ENCODE measurements around the gene AATK. TPM values are rescaled to one million over a fixed set of nuclear protein-coding genes. Genes with fewer than 3 reads are reported as not detected.

Gene AATK
- total RNA-seq, 2 donors from 2014 or later: 29.1 to 42.2 TPM

DNA sequence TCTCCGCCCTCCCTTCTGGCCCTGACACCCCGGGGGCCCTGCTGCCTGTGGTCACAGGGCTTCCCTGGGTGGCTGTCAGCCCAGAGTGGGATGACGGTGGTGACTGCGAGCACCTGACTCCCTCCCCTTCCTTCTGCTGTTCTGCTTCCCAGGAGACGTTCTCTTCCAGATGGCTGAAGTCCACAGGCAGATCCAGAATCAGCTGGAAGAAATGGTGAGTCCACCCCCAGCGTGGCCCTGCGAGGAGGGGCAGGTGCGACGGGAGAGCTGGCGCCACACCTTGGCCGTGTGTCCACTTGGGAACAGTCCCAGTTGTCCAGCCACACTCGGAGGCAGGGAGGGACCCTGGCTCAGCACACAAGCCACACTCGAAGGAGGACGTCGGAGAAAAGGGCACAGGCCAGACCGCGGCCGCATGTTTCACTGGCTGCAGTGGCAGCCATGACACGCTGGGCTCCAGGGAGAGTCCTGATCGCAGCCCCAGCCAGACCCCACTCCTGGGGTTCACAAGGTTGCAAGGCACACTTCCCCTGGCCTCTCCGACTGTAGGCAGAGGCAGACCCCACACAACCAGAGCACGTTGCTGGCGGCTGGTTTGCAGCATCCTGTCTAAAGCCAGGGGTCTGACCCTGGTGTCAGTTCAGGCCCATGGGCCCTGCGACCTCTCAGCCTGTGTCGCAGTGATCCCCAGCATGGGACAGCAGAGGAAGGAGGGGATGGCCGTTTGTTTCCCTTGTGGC is 81.2 kb downstream of the AATK start:
- DNase-seq: peak; percentile 66 to 92 (median 88)
- TF ChIP-seq POLR2A (IDR thresholded peaks at IDR 0.05): peak in 1 of 3 donors; percentile 24
- TF ChIP-seq, protein P1, sequence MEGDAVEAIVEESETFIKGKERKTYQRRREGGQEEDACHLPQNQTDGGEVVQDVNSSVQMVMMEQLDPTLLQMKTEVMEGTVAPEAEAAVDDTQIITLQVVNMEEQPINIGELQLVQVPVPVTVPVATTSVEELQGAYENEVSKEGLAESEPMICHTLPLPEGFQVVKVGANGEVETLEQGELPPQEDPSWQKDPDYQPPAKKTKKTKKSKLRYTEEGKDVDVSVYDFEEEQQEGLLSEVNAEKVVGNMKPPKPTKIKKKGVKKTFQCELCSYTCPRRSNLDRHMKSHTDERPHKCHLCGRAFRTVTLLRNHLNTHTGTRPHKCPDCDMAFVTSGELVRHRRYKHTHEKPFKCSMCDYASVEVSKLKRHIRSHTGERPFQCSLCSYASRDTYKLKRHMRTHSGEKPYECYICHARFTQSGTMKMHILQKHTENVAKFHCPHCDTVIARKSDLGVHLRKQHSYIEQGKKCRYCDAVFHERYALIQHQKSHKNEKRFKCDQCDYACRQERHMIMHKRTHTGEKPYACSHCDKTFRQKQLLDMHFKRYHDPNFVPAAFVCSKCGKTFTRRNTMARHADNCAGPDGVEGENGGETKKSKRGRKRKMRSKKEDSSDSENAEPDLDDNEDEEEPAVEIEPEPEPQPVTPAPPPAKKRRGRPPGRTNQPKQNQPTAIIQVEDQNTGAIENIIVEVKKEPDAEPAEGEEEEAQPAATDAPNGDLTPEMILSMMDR (IDR thresholded peaks at IDR 0.05): peak in 1 of 7 experiments; percentile 9
- no peaks in the 10 kb centered on the region for H3K9me3 ChIP-seq
- 39 to 40% methylated on average over 12 to 23 of the region's 26 CpGs for WGBS, 2 donors
- H3K27ac ChIP-seq: peak overlapping the region; percentile 56 to 67 (median 64)
- H3K4me3 ChIP-seq: no peak overlapping the region
- peak; percentile 77 for ATAC-seq
- H3K36me3 ChIP-seq (replicated peaks in 1 of 2; ENCODE audit: insufficient read depth in 1 of 2, low read depth in 2 of 2): no peaks in the 10 kb centered on the region
- H3K4me1 ChIP-seq: peaks cover 28% of the 10 kb centered on the region
- no peaks in the 10 kb centered on the region for H3K27me3 ChIP-seq
- intact Hi-C loops (cut with DNase I): no loop called here

DNA sequence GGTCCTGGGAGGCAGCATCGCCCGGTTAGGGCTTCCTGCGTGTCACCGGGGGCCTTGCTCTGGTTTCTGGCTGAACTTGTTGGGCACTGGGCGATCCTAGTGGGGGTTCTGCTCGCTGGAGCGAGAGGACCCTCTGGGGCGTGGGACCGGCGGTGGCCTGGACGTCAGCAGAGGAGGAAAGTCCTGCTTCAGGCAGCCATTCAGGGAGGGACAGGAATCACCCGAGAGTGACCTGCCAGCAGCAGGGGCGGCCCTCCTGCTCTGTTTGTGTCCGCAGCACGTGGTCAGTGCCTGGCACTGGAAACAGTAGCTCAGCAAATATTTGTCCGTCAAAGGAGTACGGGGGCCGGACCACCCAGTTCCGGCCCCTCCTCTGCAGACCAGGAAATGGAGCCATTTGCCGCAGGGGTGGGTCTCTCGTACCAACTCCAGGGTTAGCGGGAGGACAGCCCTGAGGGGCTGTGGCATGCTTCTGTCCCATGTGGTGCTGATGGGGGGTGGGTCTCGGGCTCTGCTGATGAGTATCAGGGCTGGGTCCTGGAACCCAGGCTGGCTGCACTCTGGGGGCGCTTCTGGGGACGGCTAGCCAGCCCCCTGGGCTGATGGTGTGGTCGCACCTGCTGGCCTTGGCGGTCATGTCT is 82.8 kb downstream of the AATK start:
- peak; percentile 56 for ATAC-seq
- H3K4me1 ChIP-seq: peaks cover 28% of the 10 kb centered on the region

DNA sequence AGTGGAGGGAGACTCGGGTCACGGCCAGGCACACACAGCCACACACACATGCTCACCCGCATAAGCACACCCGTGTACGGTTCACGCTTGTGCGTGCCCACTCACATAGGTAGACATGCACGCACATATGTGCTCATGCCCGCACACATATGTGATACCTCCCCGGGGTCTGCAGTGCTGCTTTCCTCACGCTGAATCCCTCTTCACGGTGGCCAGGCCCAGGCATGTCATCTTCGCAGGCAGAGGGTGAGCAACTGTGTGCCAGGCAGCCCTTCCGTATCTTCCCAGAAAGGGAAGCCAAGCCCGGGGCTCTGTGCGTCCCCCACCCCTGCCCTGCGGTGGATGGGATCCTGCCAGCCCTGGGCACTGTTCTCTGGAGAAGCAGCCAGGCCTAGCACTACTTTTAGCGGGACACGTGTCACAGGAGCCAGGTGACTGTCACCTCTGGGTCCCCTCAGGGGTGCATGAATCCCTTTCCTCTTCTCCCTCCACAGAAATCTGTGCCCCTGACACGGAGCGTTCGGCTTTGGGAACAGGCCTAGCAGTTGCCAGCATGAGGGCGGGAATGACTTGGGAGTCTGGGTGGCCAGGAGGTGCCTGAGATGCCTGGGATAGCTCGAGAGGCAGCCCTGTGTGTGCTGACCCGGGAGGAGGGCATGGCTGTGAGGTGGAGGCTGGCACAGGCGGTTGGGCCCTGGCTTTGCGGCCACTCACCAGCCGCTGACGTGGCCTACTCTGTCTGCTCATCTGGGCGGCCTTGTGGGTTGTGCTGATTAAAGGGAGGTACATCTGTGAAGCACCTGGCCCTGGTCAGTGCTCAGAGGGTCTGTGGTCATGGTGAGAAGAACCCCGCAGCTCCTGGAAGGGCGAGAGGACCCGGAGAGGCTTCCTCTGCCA is 83.6 kb downstream of the AATK start:
- ATAC-seq (no peak), DNase-seq (peak in 3 of 4 donors; percentile 37 to 63 (median 44))
- no peak for TF ChIP-seq POLR2A (IDR thresholded peaks at IDR 0.05)
- TF ChIP-seq, protein P1 (IDR thresholded peaks at IDR 0.05): no peak

More for the DNA sequence above, 82.8 kb downstream of the AATK start:
- no peak overlapping the region for H3K4me3 ChIP-seq
- peak overlapping the region; percentile 56 to 67 (median 64) for H3K27ac ChIP-seq
- H3K27me3 ChIP-seq: no peaks in the 10 kb centered on the region
- 54 to 66% methylated on average over 17 to 27 of the region's 27 CpGs for WGBS, 2 donors
- no peaks in the 10 kb centered on the region for H3K9me3 ChIP-seq
- intact Hi-C loops (cut with DNase I): no loop called here
- DNase-seq: peak; percentile 38 to 86 (median 82)
- TF ChIP-seq, protein P1 (IDR thresholded peaks at IDR 0.05): no peak
- no peak for TF ChIP-seq POLR2A (IDR thresholded peaks at IDR 0.05)
- H3K36me3 ChIP-seq (replicated peaks in 1 of 2; ENCODE audit: insufficient read depth in 1 of 2, low read depth in 2 of 2): no peaks in the 10 kb centered on the region

DNA sequence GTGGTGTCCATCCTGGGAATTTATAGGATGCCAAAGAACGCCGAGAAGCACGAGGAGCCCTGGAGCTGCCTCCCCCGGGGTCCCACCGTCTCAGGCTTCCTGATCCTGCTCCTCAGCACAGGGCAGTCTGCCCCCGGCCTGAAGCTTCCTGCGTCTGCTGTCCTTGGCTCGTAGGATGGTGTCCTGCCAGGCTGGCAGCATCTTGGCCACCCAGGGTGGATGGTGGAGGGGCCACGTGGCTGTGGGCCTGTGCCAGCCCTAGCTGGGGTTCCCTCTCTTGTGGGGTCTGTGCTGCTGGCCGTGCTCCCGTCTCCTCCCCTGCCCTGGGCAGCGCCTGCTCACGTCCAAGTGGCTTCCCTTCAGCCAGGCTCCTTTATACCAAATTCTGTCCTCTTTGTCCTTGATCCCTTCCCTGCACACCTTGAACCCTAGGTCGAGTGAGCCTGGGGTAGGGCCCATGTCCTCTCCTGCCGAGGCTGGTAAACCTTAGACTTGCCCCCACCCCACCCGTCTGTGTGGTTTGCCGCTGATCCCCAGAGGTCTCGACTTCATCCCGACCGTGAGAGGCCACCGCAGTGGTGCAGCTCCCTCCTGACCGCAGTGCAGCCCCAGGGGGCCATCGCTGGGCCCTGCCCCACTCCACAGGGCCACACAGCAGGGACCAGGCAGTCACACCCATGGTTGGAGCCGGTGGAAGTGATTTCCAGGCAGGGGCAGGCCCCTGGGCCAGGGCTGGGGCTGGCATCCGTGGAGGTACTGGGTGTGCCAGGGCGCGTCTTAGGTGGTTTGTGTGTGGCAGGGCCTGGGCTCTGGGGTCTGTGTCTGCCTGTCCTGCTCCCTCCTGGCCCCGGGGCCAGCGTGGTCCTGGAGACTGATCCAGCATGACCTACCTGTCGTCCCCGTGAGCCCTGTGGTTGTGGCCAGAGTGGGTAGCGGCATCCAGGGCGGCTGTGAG is 84.5 kb downstream of the AATK start:
- DNase-seq: no peak
- H3K27me3 ChIP-seq: no peaks in the 10 kb centered on the region
- no peaks in the 10 kb centered on the region for H3K36me3 ChIP-seq (replicated peaks in 1 of 2; ENCODE audit: insufficient read depth in 1 of 2, low read depth in 2 of 2)
- TF ChIP-seq, protein P1 (IDR thresholded peaks at IDR 0.05): no peak
- no peak for TF ChIP-seq POLR2A (IDR thresholded peaks at IDR 0.05)
- no peak for ATAC-seq
- H3K9me3 ChIP-seq: no peaks in the 10 kb centered on the region
- H3K4me3 ChIP-seq: no peak overlapping the region
- WGBS, 2 donors: 89 to 90% methylated on average over 15 to 33 of the region's 33 CpGs
- intact Hi-C loops (cut with DNase I): no loop called here
- H3K4me1 ChIP-seq: peaks cover 28% of the 10 kb centered on the region
- no peak overlapping the region for H3K27ac ChIP-seq

More for the DNA sequence above, 83.6 kb downstream of the AATK start:
- intact Hi-C loops (cut with DNase I): no loop called here
- WGBS, 2 donors: 90 to 91% methylated on average over 7 to 33 of the region's 33 CpGs
- Histone ChIP-seq H3K27ac (peak overlapping the region; percentile 41 to 67 (median 59)), H3K4me1 (peaks cover 28% of the 10 kb centered on the region), H3K36me3 (replicated peaks in 1 of 2; ENCODE audit: insufficient read depth in 1 of 2, low read depth in 2 of 2) (no peaks in the 10 kb centered on the region), H3K4me3 (no peak overlapping the region), H3K9me3 (no peaks in the 10 kb centered on the region), H3K27me3 (no peaks in the 10 kb centered on the region)
